GM23248 (cell line): ENCODE data around the gene CCDC8. TPM values are rescaled to one million over a fixed set of nuclear protein-coding genes. Genes with fewer than 3 reads are reported as not detected.

Experiments used
- DNase-seq: peaks from one replicate; pipeline ENCODE4 v3.0.0-alpha.2; 2015
- H2AFZ ChIP-seq: fragments of 200-600 bp; sonication (generic); 2 replicates; pipeline ENCODE4 v1.6.1; 2016; ENCODE audit warnings: antibody characterized with exemption
- H3F3A ChIP-seq: fragments of 200-600 bp; sonication (generic); 2 replicates; pipeline ENCODE4 v1.6.1; 2016; ENCODE audit warnings: mild to moderate bottlenecking, antibody characterized with exemption, mixed run types; ENCODE audit not compliant: insufficient read depth
- H3K27ac ChIP-seq: fragments of 200-600 bp; sonication (generic); 2 replicates; pipeline ENCODE4 v1.5.1; 2016; ENCODE audit warnings: mild to moderate bottlenecking
- H3K27me3 ChIP-seq: fragments of 200-600 bp; sonication (generic); replicated peaks from 2 replicates; pipeline ENCODE4 v1.6.1; 2016; ENCODE audit warnings: mild to moderate bottlenecking; ENCODE audit not compliant: insufficient read depth
- H3K36me3 ChIP-seq: fragments of 200-600 bp; sonication (generic); 2 replicates; pipeline ENCODE4 v1.6.1; 2016; ENCODE audit warnings: low read depth, mild to moderate bottlenecking
- H3K4me1 ChIP-seq: fragments of 200-600 bp; sonication (generic); 2 replicates; pipeline ENCODE4 v1.6.1; 2016; ENCODE audit warnings: mild to moderate bottlenecking; ENCODE audit not compliant: insufficient read depth
- H3K4me2 ChIP-seq: fragments of 200-600 bp; sonication (generic); one replicate; pipeline ENCODE4 v1.6.1; 2016; ENCODE audit warnings: mild to moderate bottlenecking; ENCODE audit not compliant: unreplicated experiment
- H3K4me3 ChIP-seq: fragments of 200-600 bp; sonication (generic); 2 replicates; pipeline ENCODE4 v1.5.1; 2016; ENCODE audit warnings: mild to moderate bottlenecking
- H3K79me2 ChIP-seq: fragments of 200-600 bp; sonication (generic); 2 replicates; pipeline ENCODE4 v1.6.1; 2016; ENCODE audit warnings: mild to moderate bottlenecking; ENCODE audit not compliant: insufficient read depth
- H3K9ac ChIP-seq: fragments of 200-600 bp; sonication (generic); 2 replicates; pipeline ENCODE4 v1.6.1; 2016; ENCODE audit warnings: mild to moderate bottlenecking
- H3K9me2 ChIP-seq: fragments of 200-600 bp; sonication (generic); 2 replicates; pipeline ENCODE4 v1.6.1; 2016; ENCODE audit warnings: mixed run types, mild to moderate bottlenecking, moderate library complexity; ENCODE audit not compliant: insufficient read depth
- H3K9me3 ChIP-seq: fragments of 200-600 bp; sonication (generic); one replicate; pipeline ENCODE4 v1.6.1; 2017; ENCODE audit warnings: low read depth
- H4K20me1 ChIP-seq: fragments of 200-600 bp; sonication (generic); 2 replicates; pipeline ENCODE4 v1.6.0; 2016; ENCODE audit not compliant: insufficient read depth
- EZH2 ChIP-seq: fragments of 200-600 bp; sonication (generic); IDR thresholded peaks from 2 replicates; pipeline ENCODE4 v1.6.1; 2018; ENCODE audit warnings: antibody characterized with exemption, mild to moderate bottlenecking; ENCODE audit not compliant: insufficient read depth, poor library complexity, severe bottlenecking
- EZH2phosphoT487 ChIP-seq: fragments of 200-600 bp; sonication (generic); IDR thresholded peaks from 2 replicates; pipeline ENCODE4 v1.6.1; 2018; ENCODE audit warnings: antibody characterized with exemption, moderate library complexity, mild to moderate bottlenecking, low read depth; ENCODE audit not compliant: insufficient read depth
- WGBS, 2 experiments: methylation state at CpG; one replicate each; pipeline ENCODE4 v1.1.6; 2015 to 2017; ENCODE audit warnings: low lambda C conversion rate in 2 of 2, low coverage in 1 of 2; ENCODE audit errors: missing lambda C conversion rate in 2 of 2; 5-methylcytosine and 5-hydroxymethylcytosine counted together
- in situ Hi-C: fragments of 300-500 bp; cut with MboI; formaldehyde crosslinking; loops from 2 replicates; pipeline ENCODE4 v1.15.0; 2020
- polyA plus RNA-seq: library from polyadenylated mRNA; unstranded; fragments of >200 nt; fragmentation: Nextera tagmentation; extraction: Ambion mirVana; gene quantifications from 2 replicates; pipeline ENCODE4 v1.2.1, GENCODE V29; 2016
- total RNA-seq: library from RNA; depleted of rRNA; stranded (reverse); fragments of >200 nt; shearing (Covaris generic); gene quantifications from 2 replicates; pipeline ENCODE4 v1.2.3, GENCODE V29; 2014

CCDC8 gene
- total and polyA plus RNA-seq, 2 experiments from 2014 or later, result 6.0 to 10.1 TPM

GRCh38 chr19:46387713-46388130 lies 25.6 kb downstream of the CCDC8 start:
- DNase-seq, result no peak
- H3K36me3 ChIP-seq, result peaks cover 21% of the 10 kb centered on the region; the same call in 1 of the 2 replicates
- H3K4me2 ChIP-seq, result no peak overlapping the region
- no peaks in the 10 kb centered on the region for H3K27me3 ChIP-seq
- no peak for TF ChIP-seq EZH2
- no peak for TF ChIP-seq EZH2phosphoT487
- no peaks in the 10 kb centered on the region for H4K20me1 ChIP-seq
- H3K9ac ChIP-seq, result no peak overlapping the region
- no peaks in the 10 kb centered on the region for H3K9me3 ChIP-seq
- no peak overlapping the region for H3K27ac ChIP-seq
- 0 out of 2 replicates have a peak, but pooled peaks cover 4% of the 10 kb centered on the region for H3K79me2 ChIP-seq
- H3F3A ChIP-seq, result peaks cover 11% of the 10 kb centered on the region; the same call in 1 of the 2 replicates
- in situ Hi-C loops, result no loop called here
- H2AFZ ChIP-seq, result no peak overlapping the region
- no peak overlapping the region for H3K4me3 ChIP-seq
- no peaks in the 10 kb centered on the region for H3K9me2 ChIP-seq
- WGBS, 2 experiments, result 98% methylated on average over 10 of the region's 10 CpGs
- peaks cover 6% of the 10 kb centered on the region for H3K4me1 ChIP-seq

GRCh38 chr19:46386996-46387712 lies 26.2 kb downstream of the CCDC8 start:
- no peak for TF ChIP-seq EZH2
- TF ChIP-seq EZH2phosphoT487, result no peak
- H3K4me1 ChIP-seq, result peaks cover under 1% of the 10 kb centered on the region; the same call in 1 of the 2 replicates
- WGBS, 2 experiments, result 96 to 97% methylated on average over 29 to 30 of the region's 30 CpGs

DNA sequence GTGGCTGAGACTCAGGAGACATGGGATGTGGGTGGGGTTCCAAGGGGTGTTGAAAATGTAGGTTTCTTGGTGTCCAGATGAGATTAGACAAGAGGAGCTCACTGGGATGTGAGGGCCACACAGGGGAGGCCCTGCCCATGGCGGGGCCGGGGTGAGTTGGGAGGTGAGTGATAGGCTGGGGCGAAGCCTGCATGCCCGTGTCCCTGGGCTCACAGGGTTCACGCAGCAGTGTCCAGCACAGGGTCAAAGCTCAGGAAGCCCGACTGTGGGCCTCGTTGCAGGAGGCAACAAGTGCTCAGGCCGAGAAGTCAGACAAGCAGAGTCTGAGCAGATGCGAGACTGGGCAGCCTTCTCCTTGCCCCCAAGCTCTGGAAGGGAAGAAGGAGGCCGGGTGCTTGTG lies 27.2 kb downstream of the CCDC8 start:
- WGBS, 2 experiments, result 95 to 98% methylated on average over 8 to 10 of the region's 10 CpGs
- in situ Hi-C loops, result no loop called here

More at GRCh38 chr19:46386996-46387712, 26.2 kb downstream of the CCDC8 start:
- Histone ChIP-seq H3K9me3 (no peaks in the 10 kb centered on the region), H3K27ac (no peak overlapping the region), H3F3A (0 out of 2 replicates have a peak, but pooled peaks cover 7% of the 10 kb centered on the region), H3K4me2 (no peak overlapping the region), H3K36me3 (peaks cover 26% of the 10 kb centered on the region; the same call in 1 of the 2 replicates), H2AFZ (no peak overlapping the region), H3K27me3 (no peaks in the 10 kb centered on the region), H3K9me2 (no peaks in the 10 kb centered on the region), H3K79me2 (peaks cover 9% of the 10 kb centered on the region), H4K20me1 (no peaks in the 10 kb centered on the region), H3K9ac (no peak overlapping the region), H3K4me3 (no peak overlapping the region)
- in situ Hi-C loops, result no loop called here
- no peak for DNase-seq

DNA sequence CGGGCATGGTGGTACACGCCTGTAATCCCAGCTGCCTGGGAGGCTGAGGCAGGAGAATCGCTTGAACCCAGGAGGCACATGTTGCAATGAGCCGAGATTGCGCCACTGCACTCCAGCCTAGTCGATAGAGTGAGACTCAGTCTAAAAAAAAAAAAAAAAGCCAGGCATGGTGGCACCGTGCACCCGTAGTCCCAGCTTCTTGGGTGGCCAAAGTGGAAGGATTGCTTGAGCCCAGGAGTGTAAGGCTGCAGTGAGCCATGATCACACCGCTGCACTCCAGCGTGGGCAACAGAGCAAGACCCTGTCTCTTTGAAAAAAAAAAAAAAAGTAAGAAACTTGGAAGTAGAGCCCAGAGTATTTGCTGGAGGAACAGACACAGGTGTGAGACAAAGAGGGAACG lies 27.7 kb downstream of the CCDC8 start:
- 76 to 79% methylated on average over 11 of the region's 11 CpGs for WGBS, 2 experiments
- peaks cover 26% of the 10 kb centered on the region; the same call in 1 of the 2 replicates for H3K36me3 ChIP-seq

More for the DNA sequence above, 27.2 kb downstream of the CCDC8 start:
- Histone ChIP-seq H3K9me2 (no peaks in the 10 kb centered on the region), H3K9ac (no peak overlapping the region), H3K4me3 (no peak overlapping the region), H3K27ac (no peak overlapping the region), H3K9me3 (no peaks in the 10 kb centered on the region), H3K4me2 (no peak overlapping the region), H4K20me1 (no peaks in the 10 kb centered on the region), H3K36me3 (peaks cover 26% of the 10 kb centered on the region; the same call in 1 of the 2 replicates), H3K27me3 (no peaks in the 10 kb centered on the region), H3K79me2 (peaks cover 18% of the 10 kb centered on the region), H3F3A (0 out of 2 replicates have a peak, but pooled peaks cover under 1% of the 10 kb centered on the region), H3K4me1 (no peaks in the 10 kb centered on the region; the same call in 1 of the 2 replicates), H2AFZ (no peak overlapping the region)
- no peak for DNase-seq
- TF ChIP-seq EZH2phosphoT487 (no peak), EZH2 (no peak)

More for the DNA sequence above, 27.7 kb downstream of the CCDC8 start:
- H3K9ac ChIP-seq, result no peak overlapping the region
- no peaks in the 10 kb centered on the region for H3K4me1 ChIP-seq
- H3K27ac ChIP-seq, result no peak overlapping the region
- H3K4me3 ChIP-seq, result no peak overlapping the region
- no peak overlapping the region for H2AFZ ChIP-seq
- peaks cover 23% of the 10 kb centered on the region for H3K79me2 ChIP-seq
- H3K4me2 ChIP-seq, result no peak overlapping the region
- no peaks in the 10 kb centered on the region for H3K9me3 ChIP-seq
- TF ChIP-seq EZH2 (no peak), EZH2phosphoT487 (no peak)
- H3F3A ChIP-seq, result no peaks in the 10 kb centered on the region
- no peak for DNase-seq
- H3K27me3 ChIP-seq, result no peaks in the 10 kb centered on the region
- no peaks in the 10 kb centered on the region for H3K9me2 ChIP-seq
- H4K20me1 ChIP-seq, result no peaks in the 10 kb centered on the region
- in situ Hi-C loops, result no loop called here
